Endothelial cell (in vitro differentiated cells): ENCODE results near the gene PHYKPL. TPM values are rescaled to one million over a fixed set of nuclear protein-coding genes. Genes with fewer than 3 reads are reported as not detected.
A peak's percentile ranks its signal among the peaks of the same experiment; 100 is the strongest.

Source experiments
- DNase-seq: peaks from one replicate; pipeline ENCODE4 v3.0.0; 2021; ENCODE audit warnings: low spot score
- H3K27ac Mint-ChIP-seq: one replicate; pipeline ENCODE4 v1.8.0; 2021; ENCODE audit warnings: mixed read lengths, inconsistent platforms; ENCODE audit not compliant: unreplicated experiment
- H3K27me3 Mint-ChIP-seq: one replicate; pipeline ENCODE4 v1.8.0; 2021; ENCODE audit warnings: mild to moderate bottlenecking, moderate library complexity, mixed read lengths, inconsistent platforms; ENCODE audit not compliant: unreplicated experiment
- H3K36me3 Mint-ChIP-seq: one replicate; pipeline ENCODE4 v1.8.0; 2021; ENCODE audit warnings: mild to moderate bottlenecking, low read depth, mixed read lengths, inconsistent platforms; ENCODE audit not compliant: unreplicated experiment
- H3K4me1 Mint-ChIP-seq: one replicate; pipeline ENCODE4 v1.8.0; 2021; ENCODE audit warnings: mild to moderate bottlenecking, mixed read lengths, inconsistent platforms; ENCODE audit not compliant: unreplicated experiment
- H3K4me3 Mint-ChIP-seq: one replicate; pipeline ENCODE4 v1.8.0; 2021; ENCODE audit warnings: mild to moderate bottlenecking, mixed read lengths, inconsistent platforms; ENCODE audit not compliant: unreplicated experiment
- H3K9me3 Mint-ChIP-seq: one replicate; pipeline ENCODE4 v1.8.0; 2021; ENCODE audit warnings: mixed read lengths, inconsistent platforms; ENCODE audit not compliant: unreplicated experiment
- CTCF ChIP-seq: fragments of 200-600 bp; sonication (generic); IDR thresholded peaks from one replicate; pipeline ENCODE4 v1.5.0; 2021; ENCODE audit warnings: antibody characterized with exemption; ENCODE audit not compliant: unreplicated experiment
- total RNA-seq: library from RNA; stranded (reverse); fragmentation: NEBNext Ultra II Directional; extraction: Animal tissue kit (Norgen Biotek cat#: 25700); gene quantifications from one replicate; pipeline ENCODE4 v1.2.1, GENCODE V29; 2021; ENCODE audit not compliant: unreplicated experiment

PHYKPL gene
- total RNA-seq, 1 donor from 2014 or later: 53.1 TPM

- Mint-ChIP-seq H3K27me3 (peaks cover 11% of the 10 kb centered on the region), H3K27ac (peak within 1 kb of the TSS; percentile 95), H3K4me1 (peaks cover 30% of the 10 kb centered on the region), H3K36me3 (peaks cover 30% of the 10 kb centered on the region), H3K4me3 (peak within 1 kb of the TSS; percentile 99), H3K9me3 (no peaks in the 10 kb centered on the region)
- peak; percentile 95 for DNase-seq
- no peak for TF ChIP-seq CTCF
These were observed 28.2 kb downstream of the PHYKPL start, which contains the start of gene HNRNPAB for GRCh38 chr5:178204182-178204934. Gene HNRNPAB (plus strand): TSS chr5:178204533. CDS start chr5:178204838, 305 bp downstream.

GRCh38 chr5:178203670-178204181 is 28.9 kb downstream of the PHYKPL start:
- peak overlapping the region; percentile 82 for H3K27ac Mint-ChIP-seq
- peaks cover 11% of the 10 kb centered on the region for H3K27me3 Mint-ChIP-seq
- peaks cover 25% of the 10 kb centered on the region for H3K36me3 Mint-ChIP-seq
- TF ChIP-seq CTCF: no peak
- no peaks in the 10 kb centered on the region for H3K9me3 Mint-ChIP-seq
- H3K4me3 Mint-ChIP-seq: peak overlapping the region; percentile 99
- H3K4me1 Mint-ChIP-seq: peaks cover 26% of the 10 kb centered on the region
- DNase-seq: no peak

GRCh38 chr5:178202541-178202940 is 30.1 kb downstream of the PHYKPL start:
- H3K9me3 Mint-ChIP-seq: no peaks in the 10 kb centered on the region
- no peak for TF ChIP-seq CTCF
- H3K36me3 Mint-ChIP-seq: peaks cover 16% of the 10 kb centered on the region
- no peak overlapping the region for H3K4me3 Mint-ChIP-seq
- H3K4me1 Mint-ChIP-seq: peaks cover 22% of the 10 kb centered on the region
- no peak overlapping the region for H3K27ac Mint-ChIP-seq
- peaks cover 13% of the 10 kb centered on the region for H3K27me3 Mint-ChIP-seq
- no peak for DNase-seq

GRCh38 chr5:178201927-178202235 is 30.7 kb downstream of the PHYKPL start:
- H3K4me3 Mint-ChIP-seq: no peak overlapping the region
- peaks cover 13% of the 10 kb centered on the region for H3K27me3 Mint-ChIP-seq
- H3K4me1 Mint-ChIP-seq: peaks cover 21% of the 10 kb centered on the region
- no peak for DNase-seq
- TF ChIP-seq CTCF: no peak
- peaks cover 16% of the 10 kb centered on the region for H3K36me3 Mint-ChIP-seq
- no peak overlapping the region for H3K27ac Mint-ChIP-seq
- H3K9me3 Mint-ChIP-seq: no peaks in the 10 kb centered on the region

- H3K27me3 Mint-ChIP-seq: peaks cover 13% of the 10 kb centered on the region
- peaks cover 13% of the 10 kb centered on the region for H3K36me3 Mint-ChIP-seq
- no peak overlapping the region for H3K27ac Mint-ChIP-seq
- peaks cover 16% of the 10 kb centered on the region for H3K4me1 Mint-ChIP-seq
- TF ChIP-seq CTCF: no peak
- DNase-seq: no peak
- no peaks in the 10 kb centered on the region for H3K9me3 Mint-ChIP-seq
- H3K4me3 Mint-ChIP-seq: no peak overlapping the region
These were observed 31.2 kb downstream of the PHYKPL start for GRCh38 chr5:178201221-178201926.
